HG02943 (cell line): Measurements from ENCODE around the gene ELAPOR2.
A peak's percentile ranks its signal among the peaks of the same experiment; 100 is the strongest.
"Not testable (repeated sequence)": the region's sequence is repeated elsewhere in the genome, so short reads cannot be mapped to it uniquely, and the experiment has no call there.

Experiments
- ATAC-seq: cut with Tn5 transposase; IDR thresholded peaks from one replicate; pipeline ENCODE4 v1.9.1; 2021; ENCODE audit warnings: mild to moderate bottlenecking, low read depth, moderate library complexity; ENCODE audit not compliant: unreplicated experiment

The ELAPOR2 gene, protein sequence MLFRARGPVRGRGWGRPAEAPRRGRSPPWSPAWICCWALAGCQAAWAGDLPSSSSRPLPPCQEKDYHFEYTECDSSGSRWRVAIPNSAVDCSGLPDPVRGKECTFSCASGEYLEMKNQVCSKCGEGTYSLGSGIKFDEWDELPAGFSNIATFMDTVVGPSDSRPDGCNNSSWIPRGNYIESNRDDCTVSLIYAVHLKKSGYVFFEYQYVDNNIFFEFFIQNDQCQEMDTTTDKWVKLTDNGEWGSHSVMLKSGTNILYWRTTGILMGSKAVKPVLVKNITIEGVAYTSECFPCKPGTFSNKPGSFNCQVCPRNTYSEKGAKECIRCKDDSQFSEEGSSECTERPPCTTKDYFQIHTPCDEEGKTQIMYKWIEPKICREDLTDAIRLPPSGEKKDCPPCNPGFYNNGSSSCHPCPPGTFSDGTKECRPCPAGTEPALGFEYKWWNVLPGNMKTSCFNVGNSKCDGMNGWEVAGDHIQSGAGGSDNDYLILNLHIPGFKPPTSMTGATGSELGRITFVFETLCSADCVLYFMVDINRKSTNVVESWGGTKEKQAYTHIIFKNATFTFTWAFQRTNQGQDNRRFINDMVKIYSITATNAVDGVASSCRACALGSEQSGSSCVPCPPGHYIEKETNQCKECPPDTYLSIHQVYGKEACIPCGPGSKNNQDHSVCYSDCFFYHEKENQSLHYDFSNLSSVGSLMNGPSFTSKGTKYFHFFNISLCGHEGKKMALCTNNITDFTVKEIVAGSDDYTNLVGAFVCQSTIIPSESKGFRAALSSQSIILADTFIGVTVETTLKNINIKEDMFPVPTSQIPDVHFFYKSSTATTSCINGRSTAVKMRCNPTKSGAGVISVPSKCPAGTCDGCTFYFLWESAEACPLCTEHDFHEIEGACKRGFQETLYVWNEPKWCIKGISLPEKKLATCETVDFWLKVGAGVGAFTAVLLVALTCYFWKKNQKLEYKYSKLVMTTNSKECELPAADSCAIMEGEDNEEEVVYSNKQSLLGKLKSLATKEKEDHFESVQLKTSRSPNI

DNA sequence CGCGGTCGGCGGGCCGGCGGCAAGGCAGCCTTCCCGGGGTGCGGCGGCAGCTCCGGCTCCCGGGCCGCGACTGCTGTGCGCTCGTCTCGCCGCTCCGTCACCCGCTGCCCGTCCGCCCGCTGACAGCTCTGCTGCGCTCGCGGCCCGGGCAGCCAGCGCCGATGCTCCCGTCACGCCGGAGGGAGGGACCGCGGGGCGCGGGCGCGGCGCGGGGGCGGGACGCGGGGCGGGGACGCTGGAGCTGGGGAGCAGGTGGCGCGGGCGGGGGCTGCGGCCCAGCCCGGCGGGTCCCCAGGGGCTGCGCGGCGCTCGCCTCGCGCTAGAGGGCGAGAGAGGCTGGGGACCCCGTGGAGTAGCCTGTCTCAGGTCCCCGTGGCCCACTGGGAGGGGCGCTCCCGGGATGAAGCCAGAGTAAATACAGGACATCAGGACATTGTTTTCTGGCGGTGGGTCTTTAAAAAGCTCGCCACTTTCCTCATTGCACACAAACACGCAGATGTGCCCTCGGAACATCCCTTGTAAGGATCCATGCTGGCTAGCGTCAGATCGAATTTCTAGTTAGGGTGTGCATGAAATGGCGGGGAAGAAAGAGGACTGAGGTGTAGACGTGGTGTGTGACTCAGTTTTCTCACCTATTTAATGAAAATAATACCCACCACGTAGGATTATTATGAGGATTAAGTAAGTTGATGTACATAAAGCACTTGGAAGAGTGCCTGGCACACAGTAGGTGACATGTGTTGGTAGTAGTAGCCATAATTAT, at the start of gene ELAPOR2:
Gene ELAPOR2 (minus strand): TSS at position 130 of the 763 bp plus-strand sequence. CDS start 141 bp downstream, outside the sequence.
- peak; percentile 97 for ATAC-seq

DNA sequence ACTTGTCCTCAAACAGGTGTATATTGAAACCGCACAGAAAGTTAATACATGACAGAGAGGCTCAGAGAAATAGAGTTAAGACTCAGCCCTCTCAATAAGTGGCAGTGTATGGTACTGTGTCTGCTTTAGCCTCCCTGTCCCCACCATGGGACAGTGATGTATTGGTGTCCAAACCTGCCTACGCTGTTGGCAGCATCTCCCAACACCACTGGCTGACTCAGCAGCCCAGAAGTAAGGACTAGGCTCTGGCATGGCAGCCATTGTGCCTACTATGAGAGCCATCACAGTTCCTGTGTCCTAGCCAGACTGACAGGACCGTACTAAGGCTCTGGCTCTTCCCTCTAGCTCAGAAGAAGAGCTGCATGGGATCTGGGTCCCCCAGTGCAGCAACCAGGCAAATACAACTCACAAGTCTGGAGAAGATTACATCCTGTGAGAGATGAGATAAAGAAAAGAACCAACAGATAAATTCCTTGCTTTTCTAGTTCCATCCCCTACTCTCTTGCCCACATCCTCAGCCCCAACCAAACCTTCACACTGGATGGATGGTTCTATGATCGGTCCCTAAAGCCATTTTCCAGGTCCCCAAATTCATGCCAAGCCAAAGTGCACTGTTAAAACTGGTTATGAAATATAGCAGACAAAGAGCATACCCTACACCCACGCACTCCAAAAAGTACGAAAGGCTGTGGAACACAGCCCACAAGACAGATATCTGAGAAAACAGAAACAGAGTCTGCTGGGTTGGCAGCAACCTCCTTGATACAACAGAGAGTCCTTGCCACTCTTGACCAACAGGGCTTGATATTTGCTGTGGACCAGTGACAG, 48.7 kb upstream of the ELAPOR2 start:
- ATAC-seq: no peak

DNA sequence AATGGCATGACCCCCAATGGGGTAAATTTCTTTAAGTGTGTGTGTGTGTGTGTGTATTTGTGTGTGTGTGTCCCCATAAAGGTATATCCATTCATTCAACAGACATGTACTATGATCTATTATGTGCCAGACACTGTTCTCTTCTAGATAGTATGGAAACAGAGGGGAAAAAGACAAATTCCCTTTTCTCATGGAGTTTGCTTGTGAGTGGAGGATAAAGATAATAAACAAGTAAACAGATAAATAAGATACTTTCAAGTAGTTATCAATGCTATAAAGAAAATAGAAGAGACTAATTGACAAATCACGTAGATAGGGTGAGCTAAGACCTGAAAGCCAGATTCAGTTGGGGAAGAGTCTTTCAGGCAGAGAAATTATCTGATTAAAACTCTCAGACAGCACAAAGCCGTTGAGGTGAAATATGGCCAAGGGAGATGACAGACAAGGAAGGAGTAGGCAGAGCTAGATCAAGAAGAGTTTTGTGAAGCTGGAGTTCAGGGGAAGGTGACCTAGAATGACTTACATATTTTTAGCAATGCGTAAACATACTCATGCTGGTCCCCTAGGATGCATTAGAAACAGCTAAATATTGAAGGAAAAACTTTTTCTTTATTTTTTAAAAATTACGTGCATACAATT, 47.6 kb upstream of the ELAPOR2 start:
- ATAC-seq: no peak

DNA sequence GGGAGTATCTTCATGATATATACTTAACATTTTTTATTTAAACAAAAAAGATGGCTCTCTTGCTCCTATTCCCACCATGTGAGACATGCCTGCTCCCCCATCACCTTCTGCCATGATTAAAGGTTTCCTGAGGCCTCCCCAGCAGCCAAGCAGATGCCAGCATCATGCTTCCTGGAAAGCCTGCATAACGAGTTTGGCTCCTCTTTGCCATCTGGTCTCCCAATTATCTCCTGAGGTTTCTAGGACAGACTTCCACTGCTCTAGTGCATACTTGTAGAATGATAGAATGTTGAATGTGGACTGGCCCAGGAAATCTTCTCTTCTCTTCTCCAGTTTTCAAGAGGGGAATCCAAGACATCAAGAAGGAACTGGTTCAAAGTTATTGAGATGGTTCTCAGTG, 45.9 kb upstream of the ELAPOR2 start:
- ATAC-seq: no peak

DNA sequence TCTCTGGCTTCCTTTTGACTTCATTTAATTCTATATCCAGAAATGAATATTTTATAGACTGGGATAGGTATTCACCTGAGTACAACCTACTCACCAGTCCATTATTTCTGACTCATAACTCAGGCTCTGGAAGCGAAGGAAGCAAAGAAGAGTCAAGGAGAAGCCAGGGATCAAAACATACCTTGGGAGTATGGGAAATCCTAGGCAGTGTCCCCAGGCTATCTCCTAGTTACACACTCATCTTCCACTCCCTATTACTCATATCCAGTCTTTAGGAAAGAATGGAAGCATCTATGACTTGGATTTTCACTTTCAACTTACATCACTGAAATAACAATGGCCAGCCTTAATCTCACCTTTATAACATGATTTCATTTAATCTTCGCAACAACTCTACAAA, 40.9 kb upstream of the ELAPOR2 start:
- ATAC-seq: no peak

DNA sequence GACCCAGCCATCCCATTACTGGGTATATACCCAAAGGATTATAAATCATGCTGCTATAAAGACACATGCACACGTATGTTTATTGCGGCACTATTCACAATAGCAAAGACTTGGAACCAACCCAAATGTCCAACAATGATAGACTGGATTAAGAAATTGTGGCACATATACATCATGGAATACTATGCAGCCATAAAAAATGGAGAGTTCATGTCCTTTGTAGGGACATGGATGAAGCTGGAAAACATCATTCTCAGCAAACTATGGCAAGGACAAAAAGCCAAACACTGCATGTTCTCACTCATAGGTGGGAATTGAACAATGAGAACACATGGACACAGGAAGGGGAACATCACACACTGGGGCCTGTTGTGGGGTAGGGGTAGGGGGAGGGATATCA, 37.9 kb upstream of the ELAPOR2 start:
- not testable (repeated sequence) for ATAC-seq

DNA sequence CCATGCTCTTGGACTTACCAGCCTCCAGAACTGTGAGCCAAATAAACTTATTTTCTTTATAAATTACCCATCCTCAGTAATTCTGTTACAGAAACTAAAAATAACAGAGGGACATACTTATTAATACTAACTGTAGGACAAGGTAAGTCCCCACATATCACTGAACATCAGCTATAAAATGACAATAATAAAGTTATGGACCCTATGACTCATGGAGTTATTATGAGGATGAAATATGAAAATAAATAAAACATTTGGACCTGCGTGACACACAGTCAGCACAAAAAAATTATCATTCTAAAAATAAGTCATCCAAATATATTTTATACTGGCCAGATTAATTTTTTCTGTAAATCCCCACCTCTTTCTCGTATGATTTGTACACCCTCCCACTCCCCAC, 34.9 kb upstream of the ELAPOR2 start:
- no peak for ATAC-seq

DNA sequence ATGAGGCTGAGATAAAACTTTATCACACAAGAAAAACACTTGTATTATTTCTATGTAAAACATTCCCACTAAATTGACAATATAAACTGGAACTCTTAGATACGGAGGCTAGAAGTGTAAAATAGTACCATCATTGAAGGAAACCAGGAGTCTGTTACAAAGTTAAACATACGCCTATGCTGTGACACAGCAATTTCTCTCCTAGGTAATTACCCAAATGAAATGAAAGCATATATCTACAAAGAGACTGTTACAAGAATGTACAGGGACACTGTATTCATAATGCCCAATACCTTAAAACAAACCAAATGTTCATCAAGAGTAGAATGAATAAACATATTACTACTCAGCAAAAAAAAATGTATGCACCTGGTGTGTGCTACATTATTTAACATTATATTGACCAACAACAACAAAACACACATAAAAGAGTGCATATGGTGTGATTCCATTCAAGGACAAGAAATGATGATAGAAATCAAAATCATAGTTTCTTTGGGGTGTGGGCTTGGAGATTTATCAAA, 33.2 kb upstream of the ELAPOR2 start:
- ATAC-seq: no peak

DNA sequence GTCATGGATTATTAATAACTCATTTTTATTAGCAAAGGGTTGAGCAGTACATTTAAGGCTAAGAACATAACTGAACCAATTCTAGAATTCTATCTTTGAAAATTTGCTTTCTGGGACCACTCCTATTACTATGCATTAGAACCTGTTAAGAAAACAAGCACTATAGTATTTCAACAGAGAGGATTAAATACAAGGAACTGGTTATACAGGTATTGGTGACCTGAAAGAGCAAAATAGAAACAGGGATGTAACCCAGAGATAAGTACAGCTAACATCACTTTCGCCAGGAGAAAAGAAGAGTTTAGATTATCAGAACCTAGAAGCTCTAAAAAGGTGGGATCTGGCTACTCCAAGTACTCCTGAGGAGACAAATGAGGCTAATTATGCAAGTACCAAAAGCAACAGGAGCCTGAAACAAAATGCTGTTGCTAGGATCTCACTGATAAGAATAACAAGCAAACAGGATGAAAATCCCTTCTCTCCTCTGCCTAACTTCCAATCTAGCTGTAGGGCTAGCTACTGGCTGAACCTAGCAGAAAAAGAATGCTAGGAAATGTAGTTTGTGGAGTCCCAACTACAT, 32.1 kb upstream of the ELAPOR2 start:
- no peak for ATAC-seq

DNA sequence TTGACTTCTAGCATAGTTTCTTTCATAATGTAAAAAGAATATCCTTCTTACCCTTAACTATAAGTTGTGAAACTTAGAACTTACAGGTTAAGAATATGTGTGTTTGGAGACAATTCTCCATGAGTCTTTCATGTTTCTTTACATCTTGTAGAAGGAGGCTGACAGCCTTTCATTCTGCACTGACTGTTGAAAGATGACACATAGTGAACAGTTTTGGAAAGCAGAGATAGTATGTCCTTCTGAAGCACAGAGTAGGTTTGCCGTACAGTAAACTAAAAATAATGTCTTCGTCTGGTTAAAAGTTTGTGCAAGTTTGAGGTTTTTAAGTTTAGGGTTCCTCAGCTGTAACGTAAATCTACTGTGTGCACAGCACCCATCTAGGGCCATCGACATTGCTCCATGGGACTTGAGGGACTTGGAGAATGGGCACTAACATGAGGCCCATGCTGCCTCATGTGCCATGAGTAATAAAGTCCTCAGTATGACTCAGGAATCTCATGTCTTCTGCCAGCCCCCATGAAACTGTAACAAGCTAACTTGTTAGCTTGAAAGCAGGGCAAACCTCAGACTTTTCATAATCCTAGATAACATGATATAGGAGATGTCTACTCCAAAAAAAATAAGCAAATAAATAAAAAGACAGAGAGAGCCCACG, 24.5 kb upstream of the ELAPOR2 start:
- no peak for ATAC-seq

DNA sequence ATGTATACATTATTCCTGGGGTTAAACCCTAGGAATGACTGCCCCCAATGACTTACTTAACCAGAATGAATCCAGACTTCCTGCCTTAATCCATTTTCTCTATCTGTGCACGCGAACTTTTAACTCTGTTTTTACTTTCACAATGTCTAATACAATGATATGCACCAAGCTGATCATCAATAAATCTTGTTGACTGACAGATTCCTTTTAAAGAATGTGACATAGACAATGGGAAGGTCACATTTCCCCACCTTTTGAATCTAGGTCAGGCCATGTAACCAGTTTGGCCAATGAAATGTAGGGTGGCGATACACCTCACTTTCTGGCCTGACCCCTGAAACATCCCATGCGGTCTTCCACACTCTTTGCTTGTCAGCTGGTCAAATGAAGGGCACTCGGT, 23.2 kb upstream of the ELAPOR2 start:
- no peak for ATAC-seq

DNA sequence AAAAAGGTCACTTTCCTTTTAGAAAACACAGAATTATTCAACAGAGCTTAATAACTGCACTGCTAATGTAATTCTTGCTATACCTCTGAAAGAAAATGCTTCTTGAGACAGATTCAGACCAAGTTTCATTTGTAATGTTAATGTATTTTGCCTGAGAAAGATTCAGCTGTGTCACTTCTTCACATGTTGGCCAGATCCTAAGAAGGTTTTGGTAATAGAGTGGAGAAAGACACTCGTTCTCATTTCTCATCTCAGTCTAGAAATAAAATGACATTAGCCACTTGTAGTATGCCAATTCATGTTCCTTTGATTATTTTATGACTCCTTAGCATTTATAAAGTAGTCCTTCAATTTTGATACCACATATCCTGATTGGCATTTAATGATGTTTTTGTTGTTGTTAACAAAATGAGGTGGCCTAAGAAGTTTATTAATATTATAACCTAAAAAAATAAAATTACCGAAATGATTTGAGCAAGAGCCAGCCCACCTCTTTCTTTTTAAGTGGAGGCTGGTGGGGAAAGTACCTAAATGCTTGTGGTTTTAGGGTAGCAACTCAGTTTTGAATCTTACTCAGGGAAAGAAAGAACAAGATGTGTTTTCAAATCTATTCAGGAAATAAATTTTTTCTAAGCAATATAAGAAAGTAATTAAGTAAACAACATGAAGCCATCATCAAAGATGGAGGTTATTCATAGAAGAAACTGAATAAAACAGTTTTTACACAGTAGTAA, 16.4 kb upstream of the ELAPOR2 start:
- peak; percentile 60 for ATAC-seq

DNA sequence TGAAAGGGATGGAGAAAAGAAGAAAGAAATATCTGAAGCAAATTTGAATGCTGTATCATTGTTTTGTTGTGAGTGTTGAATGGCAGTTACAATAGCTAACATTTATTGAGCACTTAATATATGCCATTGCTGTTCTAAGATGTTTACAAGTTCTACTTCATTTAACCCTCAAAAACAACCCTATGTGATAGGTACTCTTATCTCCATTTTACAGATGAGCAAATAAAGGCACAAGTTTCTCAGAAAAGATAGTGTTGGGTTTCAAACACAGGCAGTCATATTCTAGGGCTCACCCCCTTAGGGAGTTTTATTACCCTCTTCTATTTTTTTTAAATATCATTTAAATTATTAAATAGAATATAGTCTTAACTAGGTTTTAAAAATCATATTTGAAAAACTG, 8.3 kb upstream of the ELAPOR2 start:
- ATAC-seq: no peak

DNA sequence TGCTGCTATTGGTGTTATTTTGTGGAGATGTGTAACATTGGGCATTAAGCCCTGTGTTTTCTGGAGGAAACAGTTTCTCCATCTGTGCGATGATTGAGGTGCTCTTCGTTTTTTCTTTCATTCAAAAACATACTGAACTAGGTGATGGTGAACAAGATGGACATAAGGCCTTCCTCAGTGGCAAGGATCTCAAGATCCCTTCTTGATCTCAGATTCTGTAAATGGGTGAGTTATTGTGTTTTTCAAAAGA, 759 bp upstream of the ELAPOR2 start:
- no peak for ATAC-seq

DNA sequence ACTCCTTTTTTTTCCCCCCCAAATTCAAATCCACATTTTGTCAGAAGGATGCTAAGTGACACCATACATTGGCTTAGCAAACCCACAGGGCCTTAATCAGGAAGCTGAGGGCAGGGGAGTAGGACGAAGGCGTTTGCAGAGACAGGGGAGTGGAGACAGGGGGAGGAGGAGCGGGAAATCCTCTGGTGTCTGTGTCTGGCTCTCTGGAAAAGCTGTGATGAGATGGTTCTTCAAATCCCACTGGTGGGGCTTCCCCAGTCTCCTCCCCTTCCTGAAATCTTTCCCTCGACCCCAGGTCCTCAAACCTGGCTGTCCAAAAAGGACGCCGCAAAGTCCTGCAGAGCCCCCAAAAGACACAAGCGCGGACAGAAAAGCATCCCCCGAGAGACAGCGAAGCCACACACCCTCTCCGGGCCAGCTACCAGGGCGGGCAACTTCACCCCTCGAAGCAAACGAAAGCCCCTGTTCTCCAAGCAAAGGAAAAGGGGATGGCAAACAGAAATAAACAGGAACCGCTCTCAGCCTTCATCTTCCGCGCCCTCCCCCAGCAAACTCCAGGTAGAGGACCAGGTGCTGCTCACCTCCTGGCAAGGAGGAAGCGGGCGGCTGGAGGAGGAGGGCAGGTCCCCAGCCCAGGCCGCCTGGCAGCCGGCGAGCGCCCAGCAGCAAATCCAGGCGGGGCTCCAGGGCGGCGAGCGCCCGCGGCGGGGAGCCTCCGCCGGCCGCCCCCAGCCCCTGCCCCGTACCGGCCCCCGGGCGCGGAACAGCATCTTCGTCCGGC, 520 bp downstream of the ELAPOR2 start:
- ATAC-seq: peak; percentile 49

DNA sequence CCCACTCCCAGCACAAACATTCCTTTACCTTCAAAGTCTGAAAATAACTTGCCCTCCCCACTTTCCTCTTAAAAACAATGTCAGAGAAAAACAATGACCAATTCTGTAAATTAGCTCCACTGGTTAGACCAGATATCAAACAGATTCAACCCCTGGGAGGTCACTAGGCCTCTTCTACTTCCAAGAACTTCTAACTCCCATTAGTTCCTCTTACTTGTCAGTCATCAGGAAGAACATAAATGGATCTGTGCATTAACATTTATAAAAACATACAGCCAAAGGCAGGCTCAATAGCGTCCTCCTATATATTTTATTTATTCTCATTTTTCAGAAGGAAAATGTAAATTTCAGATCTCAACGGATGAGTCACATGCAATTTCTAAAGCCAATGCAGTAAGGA, 2.2 kb downstream of the ELAPOR2 start:
- ATAC-seq: no peak

DNA sequence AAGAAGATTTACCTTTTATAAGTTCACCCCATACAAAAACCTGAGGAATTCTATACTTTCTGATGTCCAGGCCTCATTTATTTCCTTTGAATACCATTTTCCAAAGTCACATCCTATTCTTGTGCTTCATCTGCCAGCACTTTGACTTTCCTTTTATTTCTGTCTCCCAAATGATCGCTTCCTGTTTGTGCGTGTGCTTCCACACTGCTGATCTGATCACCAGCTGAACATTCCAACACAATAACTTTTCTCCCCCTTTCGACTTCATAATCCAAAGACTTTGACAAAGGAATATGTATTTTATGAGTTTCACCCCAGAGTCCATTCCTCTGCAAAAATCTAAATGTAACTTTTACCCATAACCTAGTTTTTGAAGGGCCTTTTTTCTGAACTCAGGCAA, 3.1 kb downstream of the ELAPOR2 start:
- no peak for ATAC-seq
